HepG2 (cell line): ENCODE measurements around the gene SQSTM1. TPM values are rescaled to one million over a fixed set of nuclear protein-coding genes. Genes with fewer than 3 reads are reported as not detected.

Experiments used
- CREM ChIP-seq, 2 experiments: sonication (generic) in 1 of 2; formaldehyde crosslinking in 1 of 2; IDR thresholded peaks; 2 replicates each; pipeline versions ENCODE4 v1.4.0 to v1.6.1; 2016 to 2020; ENCODE audit warnings: antibody characterized with exemption in 1 of 2, mild to moderate bottlenecking in 1 of 2, missing genetic modification reagents in 1 of 2
- DR1 ChIP-seq: sonication (generic); formaldehyde crosslinking; IDR thresholded peaks from 2 replicates; pipeline ENCODE4 v1.8.0; 2021; ENCODE audit warnings: mild to moderate bottlenecking, missing genetic modification reagents, inconsistent platforms
- HNF1A ChIP-seq, 2 experiments: sonication (generic) in 1 of 2; formaldehyde crosslinking in 1 of 2; IDR thresholded peaks; 2 replicates each; pipeline versions ENCODE4 v1.4.0 to v1.6.1; 2016 to 2020; ENCODE audit warnings: borderline replicate concordance in 1 of 2, low read depth in 1 of 2, mild to moderate bottlenecking in 1 of 2, missing genetic modification reagents in 1 of 2
- MYC ChIP-seq: sonication (generic); formaldehyde crosslinking; IDR thresholded peaks from 2 replicates; pipeline ENCODE4 v1.9.0; 2021; ENCODE audit warnings: missing genetic modification reagents, borderline replicate concordance
- NR2C2 ChIP-seq: sonication (generic); formaldehyde crosslinking; IDR thresholded peaks from 2 replicates; pipeline ENCODE4 v1.4.0; 2020; ENCODE audit warnings: missing genetic modification reagents, mild to moderate bottlenecking, moderate library complexity, borderline replicate concordance
- SAP130 ChIP-seq: IDR thresholded peaks from 2 replicates; pipeline ENCODE4 v1.6.1; 2016; ENCODE audit warnings: low read depth
- ZFX ChIP-seq: sonication (generic); formaldehyde crosslinking; IDR thresholded peaks from 2 replicates; pipeline ENCODE4 v1.4.0; 2020; ENCODE audit warnings: mild to moderate bottlenecking, low read depth, missing genetic modification reagents, moderate library complexity
- ZNF230 ChIP-seq: sonication (generic); formaldehyde crosslinking; IDR thresholded peaks from 2 replicates; pipeline ENCODE4 v1.4.0; 2020; ENCODE audit warnings: mild to moderate bottlenecking, missing genetic modification reagents
- ZNF563 ChIP-seq: sonication (generic); formaldehyde crosslinking; IDR thresholded peaks from 2 replicates; pipeline ENCODE4 v1.8.0; 2022; ENCODE audit warnings: mild to moderate bottlenecking, moderate library complexity, missing genetic modification reagents
- ZNF598 ChIP-seq: sonication (generic); formaldehyde crosslinking; IDR thresholded peaks from 2 replicates; pipeline ENCODE4 v1.5.1; 2020; ENCODE audit warnings: mild to moderate bottlenecking, missing genetic modification reagents, borderline replicate concordance
- polyA plus RNA-seq, 8 experiments: library from polyadenylated mRNA; depleted of rRNA in 3 of 8; stranded (reverse) in 7 of 8; unstranded in 1 of 8; fragments of >200 nt; fragmentation: Illumina TruSeq in 4 of 8; extraction: Trizol in 4 of 8; gene quantifications; 2 replicates each; pipeline versions ENCODE4 v1.2.1 to v1.2.3, GENCODE V29; 2011 to 2016; ENCODE audit warnings: low read depth in 4 of 8, missing spikeins in 1 of 8, mixed read lengths in 1 of 8; ENCODE audit not compliant: insufficient read depth in 1 of 8
- total RNA-seq, 5 experiments: library from RNA; depleted of rRNA; stranded (reverse); fragments of >200 nt; fragmentation: Illumina TruSeq; extraction: Trizol; gene quantifications; 2 replicates each; pipeline ENCODE4 v1.2.3, GENCODE V29; 2016; ENCODE audit warnings: low read depth in 1 of 5

SQSTM1 gene
- total and polyA plus RNA-seq, 2 of the 13 experiments (the other 11 are each of a cell fraction or from before 2014, with no cell fraction given): 90.9 to 160 TPM

GRCh38 chr5:179806250-179807048 lies 14.3 kb upstream of the SQSTM1 start, which contains the start of gene MGAT4B (continued):
- TF ChIP-seq MYC (CRISPR knock-in tag) (no peak), ZNF598 (CRISPR knock-in tag) (no peak), ZNF230 (CRISPR knock-in tag) (no peak), CREM (IDR thresholded peaks at IDR 0.05) (no peak), CREM (CRISPR knock-in tag; IDR thresholded peaks at IDR 0.05) (no peak), ZNF563 (no peak), NR2C2 (CRISPR knock-in tag) (0 out of 2 replicates have a peak, but pooled peaks have one; percentile 15), SAP130 (CRISPR knock-in tag) (peak; percentile 6; the same call in 1 of the 2 replicates), ZFX (CRISPR knock-in tag) (peak; percentile 65), DR1 (CRISPR knock-in tag) (no peak), HNF1A (IDR thresholded peaks at IDR 0.05; ENCODE audit: low read depth) (no peak), HNF1A (CRISPR knock-in tag; IDR thresholded peaks at IDR 0.05; ENCODE audit: borderline replicate concordance) (no peak; the same call in 1 of the 2 replicates)
